T-helper 2 cell (primary cell): ENCODE data around the gene BTNL2.
"Not testable (repeated sequence)": the region's sequence is repeated elsewhere in the genome, so short reads cannot be mapped to it uniquely, and the experiment has no call there.

ENCODE experiments used
- DNase-seq, 5 experiments: peaks; one replicate each; pipeline versions ENCODE4 v3.0.0 to v3.0.0-alpha.2; 2012 to 2022
- total RNA-seq, 2 donors: gene quantifications; one replicate each; lab custom pipeline; 2026; lab: John Stamatoyannopoulos, UW

Gene BTNL2, protein sequence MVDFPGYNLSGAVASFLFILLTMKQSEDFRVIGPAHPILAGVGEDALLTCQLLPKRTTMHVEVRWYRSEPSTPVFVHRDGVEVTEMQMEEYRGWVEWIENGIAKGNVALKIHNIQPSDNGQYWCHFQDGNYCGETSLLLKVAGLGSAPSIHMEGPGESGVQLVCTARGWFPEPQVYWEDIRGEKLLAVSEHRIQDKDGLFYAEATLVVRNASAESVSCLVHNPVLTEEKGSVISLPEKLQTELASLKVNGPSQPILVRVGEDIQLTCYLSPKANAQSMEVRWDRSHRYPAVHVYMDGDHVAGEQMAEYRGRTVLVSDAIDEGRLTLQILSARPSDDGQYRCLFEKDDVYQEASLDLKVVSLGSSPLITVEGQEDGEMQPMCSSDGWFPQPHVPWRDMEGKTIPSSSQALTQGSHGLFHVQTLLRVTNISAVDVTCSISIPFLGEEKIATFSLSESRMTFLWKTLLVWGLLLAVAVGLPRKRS
- 0 to 0.07 reads per million in 2 donors for total RNA-seq

- no peak for DNase-seq
Measured at GRCh38 chr6:32406857-32407256, at the start of gene BTNL2. BTNL2 (minus strand) TSS chr6:32407181; CDS start chr6:32407123, 58 bp downstream.

- DNase-seq = no peak
Measured at GRCh38 chr6:32449088-32449736, 42.2 kb upstream of the BTNL2 start.

GRCh38 chr6:32447932-32448331 is 41.0 kb upstream of the BTNL2 start:
- peak in 1 of 5 experiments; percentile 37 for DNase-seq

DNA sequence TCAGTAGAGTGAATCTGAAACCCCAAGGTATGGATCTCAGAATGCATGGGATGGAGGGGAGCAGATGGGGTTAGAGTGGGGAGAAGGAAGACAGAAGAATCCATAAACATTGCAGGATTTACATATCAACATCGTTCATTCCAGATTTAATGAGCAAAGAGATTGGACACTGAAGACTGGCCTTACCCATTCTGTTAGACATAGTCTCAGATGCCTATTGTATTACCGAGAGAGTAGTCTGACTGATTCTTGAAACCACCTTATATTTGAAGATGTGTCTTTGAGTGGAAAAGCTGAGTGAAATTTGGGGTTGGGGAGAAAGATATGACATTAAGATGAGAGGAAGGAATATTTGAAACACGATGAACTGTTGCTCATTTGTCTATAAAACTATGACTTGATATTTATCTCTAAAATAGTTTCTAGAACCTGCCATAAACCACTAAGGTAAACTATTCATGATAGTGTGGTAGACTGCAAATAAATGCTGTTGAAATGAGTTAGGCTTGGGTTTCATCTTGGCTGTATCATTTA is 38.4 kb upstream of the BTNL2 start:
- DNase-seq = no peak

DNA sequence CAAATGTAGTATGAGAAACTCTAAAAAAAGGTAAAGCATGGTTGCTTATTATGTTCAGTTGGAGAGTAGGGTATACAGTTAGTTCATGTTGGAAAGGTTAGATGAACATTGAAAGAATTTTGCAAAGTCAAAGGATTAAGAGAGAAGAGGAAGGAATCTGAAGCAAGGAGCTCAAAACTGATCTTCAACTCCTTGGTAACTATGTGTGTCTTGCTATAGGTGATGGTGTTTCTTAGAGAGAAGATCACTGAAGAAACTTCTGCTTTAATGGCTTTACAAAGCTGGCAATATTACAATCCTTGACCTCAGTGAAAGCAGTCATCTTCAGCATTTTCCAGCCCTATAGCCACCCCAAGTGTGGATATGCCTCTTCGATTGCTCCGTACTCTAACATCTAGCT is 37.5 kb upstream of the BTNL2 start:
- no peak for DNase-seq

GRCh38 chr6:32442977-32443552 is 36.1 kb upstream of the BTNL2 start:
- no peak for DNase-seq

DNA sequence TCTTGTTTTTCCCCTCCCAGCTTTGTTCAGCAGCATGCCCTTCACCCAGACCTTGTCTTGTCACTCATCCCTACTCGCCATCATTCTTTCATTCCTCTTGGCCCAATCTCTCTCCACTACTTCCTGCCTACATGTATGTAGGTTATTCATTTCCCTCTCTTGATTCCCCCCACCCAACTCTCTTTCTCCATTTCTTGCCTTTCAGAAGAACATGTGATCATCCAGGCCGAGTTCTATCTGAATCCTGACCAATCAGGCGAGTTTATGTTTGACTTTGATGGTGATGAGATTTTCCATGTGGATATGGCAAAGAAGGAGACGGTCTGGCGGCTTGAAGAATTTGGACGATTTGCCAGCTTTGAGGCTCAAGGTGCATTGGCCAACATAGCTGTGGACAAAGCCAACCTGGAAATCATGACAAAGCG is 35.3 kb upstream of the BTNL2 start:
- peak in 1 of 5 experiments; percentile 40 for DNase-seq

- DNase-seq = peak in 2 of 5 experiments; percentile 59 to 88
Measured at GRCh38 chr6:32439602-32440214, 32.7 kb upstream of the BTNL2 start, which contains the start of gene HLA-DRA. HLA-DRA (plus strand) TSS chr6:32439887; CDS start chr6:32439951, 64 bp downstream.

GRCh38 chr6:32439139-32439538 is 32.2 kb upstream of the BTNL2 start:
- no peak for DNase-seq

- DNase-seq = peak in 1 of 5 experiments; percentile 74
Measured at GRCh38 chr6:32436995-32437836, 30.2 kb upstream of the BTNL2 start.

- no peak for DNase-seq
Measured at GRCh38 chr6:32436186-32436585, 29.2 kb upstream of the BTNL2 start.

DNA sequence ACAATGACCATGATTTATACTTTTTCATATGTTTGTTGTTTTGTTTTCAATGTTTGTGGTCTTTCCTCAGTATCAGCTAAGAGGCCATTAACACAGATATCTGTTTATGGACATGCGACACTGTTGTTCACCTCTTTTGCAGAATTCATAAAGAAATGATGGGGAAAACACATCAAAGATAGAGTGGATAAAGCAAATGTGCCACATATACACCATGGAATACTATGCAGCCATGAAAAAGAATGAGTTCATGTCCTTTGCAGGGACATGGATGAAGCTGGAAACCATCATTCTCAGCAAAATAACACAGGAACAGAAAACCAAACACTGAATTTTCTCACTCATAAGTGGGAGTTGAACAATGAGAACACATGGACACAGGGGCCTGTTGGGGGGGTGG is 27.0 kb upstream of the BTNL2 start:
- not testable (repeated sequence) for DNase-seq

DNA sequence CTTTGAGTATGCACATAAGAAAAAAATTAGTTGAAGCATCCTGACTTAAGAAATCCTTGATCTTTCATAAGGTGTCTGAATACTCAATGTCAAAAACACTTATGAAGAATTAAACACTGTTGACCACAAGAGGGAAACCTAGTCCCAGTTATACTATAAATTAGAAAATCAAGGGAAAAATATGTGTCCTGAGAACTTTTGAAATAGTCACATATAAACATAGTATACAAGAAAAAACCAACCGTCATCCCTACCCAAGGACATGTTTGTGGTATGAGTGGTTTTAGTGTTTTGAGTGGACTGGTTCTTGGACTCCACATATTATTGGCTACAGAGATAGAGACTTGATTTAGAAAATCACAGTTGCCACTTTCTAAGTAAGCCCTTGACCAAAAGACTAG is 25.1 kb upstream of the BTNL2 start:
- DNase-seq = peak in 1 of 5 experiments; percentile 37

GRCh38 chr6:32431142-32431541 is 24.2 kb upstream of the BTNL2 start:
- DNase-seq = no peak

- no peak for DNase-seq
Measured at GRCh38 chr6:32430179-32430578, 23.2 kb upstream of the BTNL2 start.

DNA sequence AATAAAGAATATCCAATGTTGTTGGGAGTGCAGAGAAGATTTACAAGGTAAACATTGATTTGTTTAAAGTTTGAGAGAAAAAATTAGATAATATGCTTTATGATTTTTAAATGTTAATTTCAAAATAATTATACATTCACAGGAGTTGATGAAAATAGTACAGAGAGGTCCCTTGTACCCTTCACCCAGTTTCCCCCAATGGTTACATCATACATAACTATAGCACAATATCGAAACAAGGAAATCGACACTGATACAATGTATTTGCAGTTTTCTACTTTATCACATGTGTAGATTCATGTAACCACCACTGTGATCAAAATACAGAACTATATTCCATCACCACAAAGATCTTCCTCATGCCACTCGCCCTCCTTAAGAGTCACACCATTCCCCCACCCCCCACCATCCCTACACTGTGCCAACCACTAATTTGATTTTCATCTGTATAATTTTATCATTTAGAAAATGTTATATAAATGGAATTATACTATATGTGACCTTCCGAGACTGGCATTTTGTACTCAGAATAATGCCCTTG is 21.0 kb upstream of the BTNL2 start:
- no peak for DNase-seq

DNA sequence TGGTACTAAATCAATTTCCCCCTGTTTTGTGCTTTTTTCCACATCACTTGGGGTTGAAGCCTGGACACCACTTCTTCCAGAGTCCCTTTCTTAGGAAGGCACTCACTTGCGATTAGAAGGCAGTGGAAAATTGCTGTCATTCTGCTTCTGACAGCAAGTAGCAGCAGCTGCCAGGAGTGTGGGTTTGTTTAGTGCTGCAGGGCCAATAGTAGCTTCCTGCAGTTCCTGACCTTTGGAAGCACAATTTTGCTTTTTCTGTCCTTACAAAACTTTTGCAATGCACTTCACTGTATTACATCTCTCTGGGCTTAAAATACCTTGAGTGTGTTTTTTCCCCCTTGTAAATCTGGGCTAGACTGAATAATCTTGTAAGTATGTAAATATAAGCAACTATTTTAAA is 20.2 kb upstream of the BTNL2 start:
- no peak for DNase-seq

DNA sequence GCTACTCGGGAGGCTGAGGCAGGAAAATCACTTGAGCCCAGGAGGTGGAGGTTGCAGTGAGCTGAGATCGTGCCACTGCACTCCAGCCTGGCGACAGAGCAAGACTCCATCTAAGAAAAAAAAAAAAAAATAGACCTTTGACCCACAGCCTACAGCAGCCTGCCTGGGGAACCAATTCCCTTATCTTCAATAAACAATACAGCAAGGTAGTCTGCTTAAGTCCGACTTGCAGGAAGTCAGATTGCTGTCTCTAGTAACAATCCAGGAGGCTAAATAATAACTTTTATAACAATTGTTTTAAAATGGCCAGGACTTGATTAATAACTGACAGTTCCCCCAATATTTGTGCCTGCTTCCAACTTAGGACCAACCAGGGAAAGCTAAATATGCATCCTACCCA is 19.4 kb upstream of the BTNL2 start:
- DNase-seq = no peak

DNA sequence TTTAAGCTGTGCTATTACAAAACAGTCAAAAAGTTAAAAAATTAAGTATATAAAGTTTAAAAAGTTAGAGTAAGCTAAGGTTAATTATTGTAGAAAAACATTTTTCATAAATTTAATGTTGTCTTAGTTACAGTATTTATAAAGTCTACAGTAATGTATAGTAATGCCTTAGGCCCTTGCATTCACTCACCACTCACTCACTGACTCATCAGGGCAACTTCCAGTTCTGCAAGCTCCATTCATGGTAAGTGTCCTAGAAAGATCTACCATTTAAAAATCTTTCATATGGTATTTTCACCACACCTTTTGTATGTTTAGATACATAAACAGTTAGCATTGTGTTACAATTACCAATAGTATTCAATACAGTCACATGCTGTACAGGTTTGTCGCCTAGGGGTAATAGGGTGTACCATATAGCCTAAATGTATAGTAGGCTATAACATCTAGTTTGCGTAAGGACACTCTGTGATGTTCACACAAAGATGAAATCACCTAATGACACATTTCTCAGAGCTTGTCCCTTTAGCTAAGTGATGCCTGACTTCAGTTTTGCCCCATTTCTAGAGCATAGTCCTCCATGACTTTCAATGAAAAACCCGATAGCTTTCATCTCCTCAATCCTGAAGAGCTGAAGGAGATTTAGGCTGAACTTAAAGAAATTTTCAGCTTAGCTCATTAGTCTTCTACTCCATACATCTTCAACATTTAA is 17.8 kb upstream of the BTNL2 start:
- no peak for DNase-seq

DNA sequence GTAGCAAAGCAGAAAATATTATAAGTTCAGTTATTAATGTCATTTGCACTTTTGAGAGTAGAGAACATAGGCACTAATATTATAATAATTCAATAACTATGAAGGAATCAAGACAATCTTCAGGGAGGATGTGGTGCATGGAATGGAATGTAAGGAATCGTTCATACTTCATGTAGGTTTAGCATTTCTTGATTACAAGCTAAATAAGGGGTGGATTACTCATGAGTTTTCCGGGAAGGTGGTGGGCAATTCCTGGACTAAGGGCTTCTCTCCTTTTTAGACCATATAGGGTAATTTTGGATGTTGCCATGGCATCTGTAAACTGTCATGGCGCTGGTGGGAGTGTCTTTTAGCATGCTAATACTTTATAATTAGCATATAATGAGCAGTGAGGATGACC is 9.1 kb upstream of the BTNL2 start:
- DNase-seq = no peak
